Endothelial cell of umbilical vein (primary cell): Measurements from ENCODE around the gene AUTS2. TPM values are rescaled to one million over a fixed set of nuclear protein-coding genes. Genes with fewer than 3 reads are reported as not detected.

Source experiments
- BruUV-seq: library from RNA; stranded (reverse); fragments of 400-500 nt; replicated peaks from 2 replicates; lab custom pipeline; 2021; lab: Mats Ljungman, UMichigan
- CTCF ChIA-PET: fragments of 300-600, 350-600 bp; sonication (Branson Sonifier 250); formaldehyde crosslinking; loops from one replicate; lab custom pipeline; 2021; ENCODE audit warnings: antibody characterized with exemption, inconsistent platforms; lab: Charles Lee
- POLR2A ChIA-PET: fragments of 300-600, 350-600 bp; sonication (Branson Sonifier 250); formaldehyde crosslinking; loops from one replicate; lab custom pipeline; 2021; ENCODE audit warnings: antibody characterized with exemption, inconsistent platforms; lab: Charles Lee
- DNase-seq: peaks from one replicate; pipeline ENCODE4 v3.0.0-alpha.2; 2011; ENCODE audit warnings: low read depth, low spot score
- FAIRE-seq: peaks from 2 replicates; lab custom pipeline; 2011; peaks lifted over from hg19 to GRCh38; lab: Jason Lieb, UNC
- H2AFZ ChIP-seq: 2 replicates; pipeline ENCODE4 v1.6.0; 2012; ENCODE audit warnings: low read depth, low read length, control low read depth, inconsistent platforms
- H3K27ac ChIP-seq: 2 replicates; pipeline ENCODE4 v1.5.1; 2011; ENCODE audit warnings: low read depth, mild to moderate bottlenecking, control low read depth, low read length, moderate library complexity; ENCODE audit not compliant: insufficient read depth
- H3K27me3 ChIP-seq, 2 experiments: 2 replicates each; pipeline versions ENCODE4 v1.6.0 to v1.6.1; 2011; ENCODE audit warnings: low read length in 2 of 2, mixed read lengths in 1 of 2; ENCODE audit not compliant: control insufficient read depth in 2 of 2, insufficient read depth in 2 of 2
- H3K36me3 ChIP-seq, 2 experiments: 2 replicates in 1 of 2; 3 replicates in 1 of 2; pipeline ENCODE4 v1.5.1; 2011; ENCODE audit warnings: low read length in 2 of 2, mild to moderate bottlenecking in 1 of 2, moderate library complexity in 1 of 2; ENCODE audit not compliant: control insufficient read depth in 2 of 2, insufficient read depth in 2 of 2; ENCODE audit errors: extremely low read depth in 1 of 2
- H3K4me1 ChIP-seq: 3 replicates; pipeline ENCODE4 v1.5.1; 2011; ENCODE audit warnings: mild to moderate bottlenecking, low read length; ENCODE audit not compliant: control insufficient read depth, insufficient read depth; ENCODE audit errors: extremely low read depth
- H3K4me2 ChIP-seq: 2 replicates; pipeline ENCODE4 v1.6.1; 2011; ENCODE audit warnings: low read length, control low read depth, mixed read lengths; ENCODE audit not compliant: insufficient read depth
- H3K4me3 ChIP-seq, 3 experiments: fragments of 200-600 bp in 1 of 3; sonication (generic), shearing (Covaris generic) in 1 of 3; replicated peaks in 1 of 3; 2 replicates each; pipeline ENCODE4 v1.5.1; 2011 to 2016; ENCODE audit warnings: control low read depth in 3 of 3, low read length in 3 of 3, mild to moderate bottlenecking in 2 of 3, inconsistent platforms in 1 of 3, low read depth in 1 of 3, moderate library complexity in 1 of 3; ENCODE audit not compliant: insufficient read depth in 1 of 3
- H3K79me2 ChIP-seq: 2 replicates; pipeline ENCODE4 v1.6.0; 2012; ENCODE audit warnings: low read length, inconsistent platforms; ENCODE audit not compliant: control insufficient read depth, insufficient read depth
- H3K9ac ChIP-seq: replicated peaks from 2 replicates; pipeline ENCODE3; 2011; ENCODE audit warnings: low read length, control low read depth; ENCODE audit not compliant: insufficient read depth; ENCODE audit errors: extremely low read depth
- H3K9me1 ChIP-seq: replicated peaks from 3 replicates; pipeline ENCODE4 v1.6.0; 2011; ENCODE audit warnings: mild to moderate bottlenecking, low read length; ENCODE audit not compliant: control insufficient read depth, insufficient read depth; ENCODE audit errors: extremely low read depth
- H3K9me3 ChIP-seq: replicated peaks from 2 replicates; pipeline ENCODE4 v1.5.1; 2012; ENCODE audit warnings: low read length, inconsistent platforms; ENCODE audit not compliant: control insufficient read depth, insufficient read depth
- H4K20me1 ChIP-seq: replicated peaks from 2 replicates; pipeline ENCODE3; 2011; ENCODE audit warnings: mild to moderate bottlenecking, low read length; ENCODE audit not compliant: control insufficient read depth, insufficient read depth; ENCODE audit errors: extremely low read depth
- FOS ChIP-seq: IDR thresholded peaks from 2 replicates; pipeline ENCODE4 v1.6.1; 2011; ENCODE audit warnings: mild to moderate bottlenecking, low read length, moderate library complexity, borderline replicate concordance; ENCODE audit not compliant: insufficient read depth
- MAX ChIP-seq: IDR thresholded peaks from 2 replicates; pipeline ENCODE4 v1.6.1; 2011; ENCODE audit not compliant: insufficient read depth, insufficient read length
- MYC ChIP-seq: IDR thresholded peaks from one replicate; pipeline ENCODE4 v1.6.1; 2011; ENCODE audit warnings: mild to moderate bottlenecking, low read depth, low read length
- POLR2AphosphoS5 ChIP-seq: IDR thresholded peaks from 2 replicates; pipeline ENCODE4 v1.6.1; 2012; ENCODE audit warnings: low read depth, mild to moderate bottlenecking, control low read depth, low read length, moderate library complexity; ENCODE audit not compliant: insufficient read depth
- dilution Hi-C: fragments of 300-500 bp; cut with MboI; formaldehyde crosslinking; loops from one replicate; pipeline ENCODE4 v1.15.0; 2019; ENCODE audit warnings: low sequenced_read_pairs; ENCODE audit not compliant: extremely low pct_ligation_motif_present
- intact Hi-C: fragments of 100-400 bp; cut with micrococcal nuclease; formaldehyde crosslinking; loops from one replicate; pipeline ENCODE4 v1.10.0; 2022
- polyA plus RNA-seq, 4 experiments: library from polyadenylated mRNA; depleted of rRNA in 3 of 4; stranded (reverse) in 3 of 4; unstranded in 1 of 4; fragments of >200 nt; gene quantifications; 2 replicates each; pipeline versions ENCODE4 v1.2.1 to v1.2.3, GENCODE V29; 2011 to 2012; ENCODE audit warnings: missing spikeins in 1 of 4
- total RNA-seq: library from RNA; stranded (reverse); gene quantifications from 2 replicates; pipeline ENCODE4 v1.2.3, GENCODE V29; 2021
- TF ChIP-seq, protein P1 (sequence below), 2 donors: IDR thresholded peaks; 1 replicate in 1 of 2; 2 replicates in 1 of 2; pipeline ENCODE4 v1.5.1; 2011; ENCODE audit warnings: low read length in 2 of 2, mild to moderate bottlenecking in 2 of 2, moderate library complexity in 2 of 2, control low read depth in 1 of 2, inconsistent platforms in 1 of 2, low read depth in 1 of 2; ENCODE audit not compliant: insufficient read depth in 1 of 2; ENCODE audit errors: extremely low read depth in 1 of 2

AUTS2 gene
- total and polyA plus RNA-seq, 2 donors (not counting 3 experiments of a cell fraction or from before 2014, with no cell fraction given) = 0.59 to 8.0 TPM

GRCh38 chr7:70829221-70830059 lies 1231.2 kb downstream of the AUTS2 start:
- no peak overlapping the region for H3K27ac ChIP-seq
- peak; percentile 72 for FAIRE-seq
- intact Hi-C loops = loop anchor here (1.0 kb wide), 1 partner anchor 904 kb away; no protein-coding TSS in a partner anchor
- ChIA-PET POLR2A (no interaction called here), CTCF (interaction anchor here (0.7 to 2.0 kb wide), 3 partner anchors 904 to 1665 kb away, joined by 3 to 28 read pairs (median 3); no protein-coding TSS in a partner anchor)
- no peaks in the 10 kb centered on the region for H3K9me1 ChIP-seq
- no TSS peak for BruUV-seq
- H2AFZ ChIP-seq = peak overlapping the region; percentile 34
- H3K4me1 ChIP-seq = no peaks in the 10 kb centered on the region
- H3K4me3 ChIP-seq = no peak overlapping the region
- H4K20me1 ChIP-seq = no peaks in the 10 kb centered on the region
- dilution Hi-C loops = no loop called here
- H3K36me3 ChIP-seq = no peaks in the 10 kb centered on the region
- DNase-seq = peak; percentile 24
- H3K9ac ChIP-seq = no peak overlapping the region
- no peak overlapping the region for H3K4me2 ChIP-seq
- no peak for TF ChIP-seq MAX
- TF ChIP-seq, protein P1, sequence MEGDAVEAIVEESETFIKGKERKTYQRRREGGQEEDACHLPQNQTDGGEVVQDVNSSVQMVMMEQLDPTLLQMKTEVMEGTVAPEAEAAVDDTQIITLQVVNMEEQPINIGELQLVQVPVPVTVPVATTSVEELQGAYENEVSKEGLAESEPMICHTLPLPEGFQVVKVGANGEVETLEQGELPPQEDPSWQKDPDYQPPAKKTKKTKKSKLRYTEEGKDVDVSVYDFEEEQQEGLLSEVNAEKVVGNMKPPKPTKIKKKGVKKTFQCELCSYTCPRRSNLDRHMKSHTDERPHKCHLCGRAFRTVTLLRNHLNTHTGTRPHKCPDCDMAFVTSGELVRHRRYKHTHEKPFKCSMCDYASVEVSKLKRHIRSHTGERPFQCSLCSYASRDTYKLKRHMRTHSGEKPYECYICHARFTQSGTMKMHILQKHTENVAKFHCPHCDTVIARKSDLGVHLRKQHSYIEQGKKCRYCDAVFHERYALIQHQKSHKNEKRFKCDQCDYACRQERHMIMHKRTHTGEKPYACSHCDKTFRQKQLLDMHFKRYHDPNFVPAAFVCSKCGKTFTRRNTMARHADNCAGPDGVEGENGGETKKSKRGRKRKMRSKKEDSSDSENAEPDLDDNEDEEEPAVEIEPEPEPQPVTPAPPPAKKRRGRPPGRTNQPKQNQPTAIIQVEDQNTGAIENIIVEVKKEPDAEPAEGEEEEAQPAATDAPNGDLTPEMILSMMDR (IDR thresholded peaks at IDR 0.05; ENCODE audit: extremely low read depth in 1 of 2, insufficient read depth in 1 of 2, low read depth in 1 of 2, low read length in 2 of 2) = peak; percentile 63 to 84
- no peaks in the 10 kb centered on the region for H3K27me3 ChIP-seq
- no peaks in the 10 kb centered on the region for H3K9me3 ChIP-seq
- no peaks in the 10 kb centered on the region for H3K79me2 ChIP-seq

GRCh38 chr7:70830060-70830395 lies 1231.8 kb downstream of the AUTS2 start:
- TF ChIP-seq POLR2AphosphoS5 (no peak), FOS (no peak), MYC (no peak), MAX (no peak)
- TF ChIP-seq, protein P1 (IDR thresholded peaks at IDR 0.05; ENCODE audit: extremely low read depth in 1 of 2, insufficient read depth in 1 of 2, low read depth in 1 of 2, low read length in 2 of 2) = no peak
- Histone ChIP-seq H3K9ac (no peak overlapping the region), H3K9me1 (no peaks in the 10 kb centered on the region), H3K4me2 (no peak overlapping the region), H3K4me1 (no peaks in the 10 kb centered on the region), H3K27ac (no peak overlapping the region), H3K36me3 (no peaks in the 10 kb centered on the region), H3K79me2 (no peaks in the 10 kb centered on the region), H3K27me3 (no peaks in the 10 kb centered on the region), H2AFZ (no peak overlapping the region), H4K20me1 (no peaks in the 10 kb centered on the region), H3K4me3 (no peak overlapping the region), H3K9me3 (no peaks in the 10 kb centered on the region)
- dilution Hi-C loops (no loop called here), intact Hi-C loops (no loop called here)
- CTCF ChIA-PET = no interaction called here
- no peak for FAIRE-seq
- no TSS peak for BruUV-seq
- POLR2A ChIA-PET = no interaction called here
- no peak for DNase-seq
